ENCODE results near the gene MKLN1. TPM values are rescaled to one million over a fixed set of nuclear protein-coding genes. Genes with fewer than 3 reads are reported as not detected.

MKLN1 gene
- total RNA-seq, 1 donor from 2014 or later = 48.4 TPM

DNA sequence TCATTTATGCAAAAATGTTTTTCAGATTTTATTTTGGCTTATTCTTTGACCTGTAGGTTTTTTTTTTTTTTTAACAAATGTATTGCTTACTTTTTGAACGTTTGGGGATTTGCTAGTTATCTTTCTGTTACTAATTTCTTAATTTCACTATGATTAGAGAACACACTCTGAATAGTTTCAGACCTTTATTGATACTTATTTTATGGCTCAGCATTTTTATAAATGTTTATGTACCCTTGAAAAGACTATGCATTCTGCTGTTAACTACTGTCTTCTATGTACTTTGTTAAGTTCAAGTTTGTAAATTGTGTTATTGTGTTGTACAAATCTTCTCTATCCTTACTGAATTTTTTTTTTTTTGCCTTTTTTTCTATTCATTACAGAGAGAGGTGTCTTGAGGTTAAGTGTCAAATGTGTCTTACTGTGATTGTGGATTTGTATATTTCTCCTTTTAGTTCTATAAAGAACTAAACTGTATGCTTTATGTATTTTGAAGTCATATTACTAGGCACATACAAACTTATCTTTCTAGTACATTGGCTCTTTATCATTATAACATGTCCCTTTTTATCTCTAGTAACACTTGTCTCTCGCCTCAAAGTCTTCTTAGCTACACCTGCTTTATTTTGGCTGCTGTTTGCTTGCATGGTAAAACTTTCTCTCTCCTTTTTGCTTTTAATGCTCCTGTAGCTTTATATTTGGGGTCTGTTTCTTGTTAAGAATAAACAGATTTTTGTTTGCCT, 8.1 kb downstream of the MKLN1 start:
- DNase-seq (ENCODE audit: extremely low spot score in 2 of 2) = no peak
- Histone ChIP-seq H3K4me1 (peaks cover 36% of the 10 kb centered on the region), H3K4me3 (no peak overlapping the region), H3K27ac (no peak overlapping the region), H3K27me3 (no peaks in the 10 kb centered on the region), H3K36me3 (no peaks in the 10 kb centered on the region), H3K9me3 (peaks cover 3% of the 10 kb centered on the region)
- intact Hi-C loops (cut with DNase I) = no loop called here
- TF ChIP-seq, protein P1, sequence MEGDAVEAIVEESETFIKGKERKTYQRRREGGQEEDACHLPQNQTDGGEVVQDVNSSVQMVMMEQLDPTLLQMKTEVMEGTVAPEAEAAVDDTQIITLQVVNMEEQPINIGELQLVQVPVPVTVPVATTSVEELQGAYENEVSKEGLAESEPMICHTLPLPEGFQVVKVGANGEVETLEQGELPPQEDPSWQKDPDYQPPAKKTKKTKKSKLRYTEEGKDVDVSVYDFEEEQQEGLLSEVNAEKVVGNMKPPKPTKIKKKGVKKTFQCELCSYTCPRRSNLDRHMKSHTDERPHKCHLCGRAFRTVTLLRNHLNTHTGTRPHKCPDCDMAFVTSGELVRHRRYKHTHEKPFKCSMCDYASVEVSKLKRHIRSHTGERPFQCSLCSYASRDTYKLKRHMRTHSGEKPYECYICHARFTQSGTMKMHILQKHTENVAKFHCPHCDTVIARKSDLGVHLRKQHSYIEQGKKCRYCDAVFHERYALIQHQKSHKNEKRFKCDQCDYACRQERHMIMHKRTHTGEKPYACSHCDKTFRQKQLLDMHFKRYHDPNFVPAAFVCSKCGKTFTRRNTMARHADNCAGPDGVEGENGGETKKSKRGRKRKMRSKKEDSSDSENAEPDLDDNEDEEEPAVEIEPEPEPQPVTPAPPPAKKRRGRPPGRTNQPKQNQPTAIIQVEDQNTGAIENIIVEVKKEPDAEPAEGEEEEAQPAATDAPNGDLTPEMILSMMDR (IDR thresholded peaks at IDR 0.05) = no peak
- TF ChIP-seq POLR2AphosphoS5 (IDR thresholded peaks at IDR 0.05; ENCODE audit: insufficient read depth in 1 of 2, low read depth in 1 of 2) (no peak), POLR2A (IDR thresholded peaks at IDR 0.05) (no peak)

DNA sequence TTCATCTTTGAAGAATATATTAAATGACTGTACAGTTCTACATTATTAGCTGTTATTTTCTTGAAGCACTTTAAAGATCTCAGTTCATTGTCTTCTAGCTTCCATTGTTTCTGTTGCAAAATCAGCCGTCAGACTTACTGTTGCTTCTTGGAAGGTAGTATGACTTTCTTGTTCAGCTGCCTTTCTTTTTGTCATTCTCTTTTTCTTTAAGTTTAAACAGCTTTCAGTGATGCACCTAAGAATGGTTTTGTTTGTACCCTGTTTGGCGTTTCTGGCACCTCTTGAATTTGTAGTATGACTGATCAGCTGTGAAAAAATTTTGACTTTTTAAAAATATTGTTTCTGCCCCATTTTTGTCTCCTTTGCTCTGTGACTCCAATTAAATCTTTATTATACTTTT, 9.3 kb downstream of the MKLN1 start:
- no peaks in the 10 kb centered on the region for H3K27me3 ChIP-seq
- TF ChIP-seq, protein P1 (IDR thresholded peaks at IDR 0.05) = no peak
- TF ChIP-seq POLR2A (IDR thresholded peaks at IDR 0.05) = no peak
- TF ChIP-seq POLR2AphosphoS5 (IDR thresholded peaks at IDR 0.05; ENCODE audit: insufficient read depth in 1 of 2, low read depth in 1 of 2) = no peak
- no peak overlapping the region for H3K27ac ChIP-seq
- no peaks in the 10 kb centered on the region for H3K36me3 ChIP-seq
- intact Hi-C loops (cut with DNase I) = no loop called here
- peaks cover 3% of the 10 kb centered on the region for H3K9me3 ChIP-seq
- no peak overlapping the region for H3K4me3 ChIP-seq
- H3K4me1 ChIP-seq = peaks cover 33% of the 10 kb centered on the region
- no peak for DNase-seq (ENCODE audit: extremely low spot score in 2 of 2)

DNA sequence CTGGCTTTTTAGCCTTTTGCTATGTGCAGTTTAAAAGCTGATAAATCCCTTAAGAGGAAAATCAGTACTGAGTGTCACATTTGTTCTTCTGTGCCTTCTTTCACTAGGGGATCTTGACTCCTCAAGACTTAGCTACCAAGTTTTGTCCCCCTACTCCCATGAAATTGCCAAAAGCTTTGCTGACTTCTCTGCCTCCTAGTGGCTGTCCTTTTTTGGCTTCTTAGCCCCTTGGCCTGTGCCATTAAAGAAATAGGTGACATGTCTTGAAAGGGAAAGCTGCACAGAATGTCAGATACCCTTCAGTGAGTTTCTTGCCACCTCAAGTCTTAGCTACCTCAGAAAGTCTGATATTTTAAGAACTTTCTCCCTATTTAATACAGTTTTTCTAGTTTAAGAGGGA, 10.5 kb downstream of the MKLN1 start:
- no peak for TF ChIP-seq POLR2A (IDR thresholded peaks at IDR 0.05)
- no peak for TF ChIP-seq POLR2AphosphoS5 (IDR thresholded peaks at IDR 0.05; ENCODE audit: insufficient read depth in 1 of 2, low read depth in 1 of 2)
- TF ChIP-seq, protein P1 (IDR thresholded peaks at IDR 0.05) = no peak
- peaks cover 3% of the 10 kb centered on the region for H3K9me3 ChIP-seq
- intact Hi-C loops (cut with DNase I) = no loop called here
- no peak overlapping the region for H3K4me3 ChIP-seq
- H3K4me1 ChIP-seq = peaks cover 30% of the 10 kb centered on the region
- H3K36me3 ChIP-seq = no peaks in the 10 kb centered on the region
- H3K27ac ChIP-seq = no peak overlapping the region
- no peaks in the 10 kb centered on the region for H3K27me3 ChIP-seq
- DNase-seq (ENCODE audit: extremely low spot score in 2 of 2) = no peak

DNA sequence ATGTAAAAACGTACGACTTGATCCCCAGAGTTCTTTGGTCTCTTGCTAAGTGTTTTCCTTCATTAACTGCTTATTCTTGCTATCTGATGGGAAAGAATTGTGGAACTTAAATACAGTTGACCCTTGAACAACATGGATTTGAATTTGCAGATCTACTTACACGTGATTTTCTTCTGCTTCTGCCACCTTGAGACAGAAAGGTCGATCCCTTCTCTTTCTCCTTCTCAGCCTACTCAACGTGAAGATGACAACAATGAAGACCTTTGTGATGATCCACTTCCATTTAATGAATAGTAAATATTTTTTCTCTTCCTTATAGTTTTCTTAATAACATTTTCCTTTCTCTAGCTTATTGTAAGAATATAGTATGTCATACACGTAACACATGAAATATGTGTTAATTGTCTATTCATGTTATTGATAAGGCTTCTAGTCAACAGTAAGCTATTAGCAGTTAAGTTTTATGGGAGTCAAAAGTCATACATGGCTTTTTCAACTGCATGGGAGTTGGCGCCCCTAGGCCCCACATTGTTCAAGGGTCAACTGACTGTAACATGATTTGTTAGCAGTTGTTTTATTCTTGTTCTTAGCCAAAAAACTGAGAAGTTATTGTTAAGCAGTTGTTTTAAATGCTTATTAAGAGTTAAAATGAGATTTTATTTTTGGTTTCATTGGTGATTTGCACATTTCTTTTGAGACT, 11.2 kb downstream of the MKLN1 start:
- peaks cover 27% of the 10 kb centered on the region for H3K4me1 ChIP-seq
- H3K27ac ChIP-seq = no peak overlapping the region
- DNase-seq (ENCODE audit: extremely low spot score in 2 of 2) = no peak
- H3K9me3 ChIP-seq = peaks cover 3% of the 10 kb centered on the region
- H3K36me3 ChIP-seq = no peaks in the 10 kb centered on the region
- intact Hi-C loops (cut with DNase I) = no loop called here
- H3K27me3 ChIP-seq = no peaks in the 10 kb centered on the region
- no peak for TF ChIP-seq POLR2A (IDR thresholded peaks at IDR 0.05)
- TF ChIP-seq, protein P1 (IDR thresholded peaks at IDR 0.05) = no peak
- no peak for TF ChIP-seq POLR2AphosphoS5 (IDR thresholded peaks at IDR 0.05; ENCODE audit: insufficient read depth in 1 of 2, low read depth in 1 of 2)
- no peak overlapping the region for H3K4me3 ChIP-seq

DNA sequence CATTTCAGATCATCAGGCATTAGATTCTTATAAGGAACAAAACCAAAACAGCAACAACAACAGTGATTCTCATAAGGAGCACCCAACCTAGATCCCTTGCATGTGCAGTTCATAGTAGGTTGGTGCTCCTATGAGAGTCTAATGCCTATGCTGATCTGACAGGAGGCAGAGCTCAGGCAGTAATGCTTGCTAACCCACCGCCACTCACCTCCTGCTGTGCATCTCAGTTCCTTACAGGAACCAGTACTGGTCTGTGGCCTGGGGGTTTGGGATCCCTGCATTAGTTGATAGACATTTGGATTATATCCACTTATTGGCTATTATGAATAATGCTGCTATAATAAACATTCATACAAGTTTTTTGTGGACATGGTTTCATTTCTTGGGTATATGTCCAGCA, 14.0 kb downstream of the MKLN1 start:
- no peak overlapping the region for H3K4me3 ChIP-seq
- H3K9me3 ChIP-seq = peaks cover under 1% of the 10 kb centered on the region
- H3K27ac ChIP-seq = no peak overlapping the region
- TF ChIP-seq POLR2A (IDR thresholded peaks at IDR 0.05) (no peak), POLR2AphosphoS5 (IDR thresholded peaks at IDR 0.05; ENCODE audit: insufficient read depth in 1 of 2, low read depth in 1 of 2) (no peak)
- TF ChIP-seq, protein P1 (IDR thresholded peaks at IDR 0.05) = no peak
- H3K4me1 ChIP-seq = peaks cover 21% of the 10 kb centered on the region
- no peak for DNase-seq (ENCODE audit: extremely low spot score in 2 of 2)
- H3K27me3 ChIP-seq = no peaks in the 10 kb centered on the region
- intact Hi-C loops (cut with DNase I) = no loop called here
- no peaks in the 10 kb centered on the region for H3K36me3 ChIP-seq
